HG02759 (cell line): ENCODE data around the gene HYAL4.
"Not testable (repeated sequence)": the region's sequence is repeated elsewhere in the genome, so short reads cannot be mapped to it uniquely, and the experiment has no call there.

Experiments used
- ATAC-seq: cut with Tn5 transposase; IDR thresholded peaks from one replicate; pipeline ENCODE4 v1.9.1; 2021; ENCODE audit warnings: mild to moderate bottlenecking, moderate library complexity; ENCODE audit not compliant: unreplicated experiment

Gene HYAL4

GRCh38 chr7:123844712-123845219 is at the start of gene HYAL4:
HYAL4 (plus strand) TSS chr7:123845169; CDS start chr7:123868274, 23,105 bp downstream.
- no peak for ATAC-seq

- no peak for ATAC-seq
Observed at GRCh38 chr7:123795917-123796316, 49.1 kb upstream of the HYAL4 start.

DNA sequence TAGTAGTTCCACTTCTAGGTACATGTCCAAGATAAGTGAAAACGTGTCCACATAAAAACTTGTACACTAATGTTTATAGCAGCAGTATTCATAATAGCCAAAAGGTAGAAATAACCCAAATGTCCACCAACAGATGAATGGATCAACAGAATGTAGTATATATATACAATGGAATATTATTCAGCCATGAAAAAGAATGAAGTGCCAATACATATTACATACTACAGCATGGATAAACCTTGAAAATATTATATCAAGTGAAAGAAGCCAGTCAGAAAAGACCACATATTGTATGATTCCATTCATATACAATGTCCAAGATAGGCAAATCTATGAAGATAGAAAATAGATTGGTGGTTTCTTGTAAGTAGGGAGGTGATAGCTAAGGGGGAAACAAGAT is 48.4 kb upstream of the HYAL4 start:
- no peak for ATAC-seq

DNA sequence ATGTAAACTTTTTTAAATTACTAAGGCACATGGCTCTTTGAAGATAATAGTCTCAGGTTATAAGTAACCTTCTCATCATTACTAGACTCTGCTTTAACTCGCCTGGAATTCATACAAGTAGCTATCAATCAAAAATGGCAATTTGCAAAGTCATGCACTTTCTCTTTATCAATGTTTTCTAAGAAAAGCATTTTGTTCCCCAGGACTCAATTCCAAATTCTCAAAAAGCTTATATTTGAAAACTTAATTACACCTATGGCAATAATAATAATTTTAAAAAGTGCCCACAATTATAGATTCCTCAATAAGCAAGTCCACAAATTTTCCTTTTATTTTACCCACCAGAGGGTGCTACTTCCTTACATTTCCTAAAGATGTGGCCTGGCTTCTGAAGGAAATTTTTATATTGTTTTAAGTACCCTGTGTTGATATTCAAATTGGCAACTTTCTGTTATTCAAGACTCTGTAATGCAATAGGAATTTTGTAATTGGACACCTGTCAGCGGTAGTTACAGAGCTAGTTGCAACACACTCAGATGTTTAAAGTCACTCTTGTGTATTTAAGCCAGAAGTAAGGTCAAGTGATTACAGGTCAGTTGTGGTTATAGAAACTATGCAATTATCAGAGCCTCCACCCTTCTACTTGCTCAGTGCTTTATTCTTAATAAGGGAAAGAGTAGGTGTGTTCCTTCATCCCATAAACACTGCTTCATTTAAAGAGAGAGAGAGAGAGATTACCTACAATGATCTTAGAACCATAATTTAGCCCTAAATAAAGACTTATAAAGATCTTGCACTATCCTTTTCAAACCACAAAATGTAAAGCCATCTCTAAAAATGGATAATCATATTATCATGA is 47.1 kb upstream of the HYAL4 start:
- ATAC-seq: no peak

DNA sequence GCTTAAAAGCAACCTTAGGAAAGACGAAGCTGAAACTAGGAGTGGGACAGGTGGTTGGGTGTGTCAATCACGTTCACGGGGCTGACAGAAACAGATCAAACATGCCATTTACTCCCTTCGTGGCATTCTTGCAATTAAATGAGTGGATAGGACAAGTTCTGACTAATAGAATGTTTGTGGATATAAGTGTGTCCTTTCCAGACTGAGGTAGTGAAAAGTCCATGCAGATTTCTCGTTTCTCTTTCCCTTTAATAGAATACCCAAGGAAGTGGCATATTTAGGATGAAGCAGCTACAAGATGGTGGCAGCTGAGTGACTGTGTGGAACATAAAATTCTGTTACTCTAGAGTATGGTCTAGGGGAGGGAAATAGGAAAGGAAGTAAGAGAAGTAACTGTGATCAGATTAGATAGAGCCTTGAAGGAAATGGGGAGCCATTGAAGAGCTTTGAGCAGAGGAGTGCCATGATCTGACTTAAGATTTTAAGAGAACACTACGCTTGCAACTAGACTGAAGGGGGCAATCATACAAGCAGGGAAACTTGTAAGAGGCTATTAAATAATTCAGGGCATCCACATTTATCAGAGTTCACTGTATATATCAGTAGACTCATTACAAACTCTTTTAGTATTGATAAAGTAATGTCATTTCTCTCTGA is 46.3 kb upstream of the HYAL4 start:
- no peak for ATAC-seq

- no peak for ATAC-seq
Observed at GRCh38 chr7:123802249-123802648, 42.7 kb upstream of the HYAL4 start.

GRCh38 chr7:123805287-123805686 is 39.7 kb upstream of the HYAL4 start:
- no peak for ATAC-seq

DNA sequence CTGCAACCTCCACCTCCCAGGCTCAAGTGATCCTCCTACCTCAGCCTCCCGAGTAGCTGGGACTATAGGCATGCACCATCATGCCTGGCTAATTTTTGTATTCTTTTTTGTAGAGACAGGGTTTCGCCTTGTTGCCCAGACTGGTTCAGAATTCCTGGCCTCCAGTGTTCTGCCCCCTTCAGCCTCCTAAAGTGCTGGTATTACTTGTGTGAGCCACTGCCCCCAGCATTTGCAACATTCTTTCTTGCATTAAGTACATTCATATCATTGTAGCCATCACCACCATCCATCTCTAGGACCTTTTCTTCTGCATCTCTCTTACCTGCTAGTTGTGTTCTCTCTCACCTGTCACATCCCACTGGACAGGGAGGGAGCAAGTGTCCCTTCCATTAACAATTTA is 35.5 kb upstream of the HYAL4 start:
- no peak for ATAC-seq

GRCh38 chr7:123811056-123811455 is 33.9 kb upstream of the HYAL4 start:
- no peak for ATAC-seq

DNA sequence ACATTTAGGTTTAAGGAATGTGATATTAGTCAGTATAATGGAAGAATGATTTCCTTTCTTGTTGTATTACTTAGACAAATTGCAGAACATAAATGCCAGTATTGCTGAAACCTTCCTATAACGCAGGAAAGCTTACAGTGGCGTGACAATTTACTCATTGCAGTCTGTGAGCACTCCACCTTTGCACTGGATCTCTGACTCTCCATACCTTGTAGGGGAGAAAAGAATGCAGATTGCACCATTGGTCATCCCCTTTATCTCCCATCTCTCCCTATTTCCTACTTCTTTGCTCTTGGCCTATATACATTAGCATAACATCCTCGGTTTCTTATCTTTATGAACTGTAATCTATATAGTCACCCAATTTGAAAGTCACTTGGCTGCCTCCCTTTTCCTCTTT is 28.1 kb upstream of the HYAL4 start:
- ATAC-seq: no peak

GRCh38 chr7:123819001-123819400 is 26.0 kb upstream of the HYAL4 start:
- no peak for ATAC-seq

GRCh38 chr7:123819795-123820194 is 25.2 kb upstream of the HYAL4 start:
- ATAC-seq: not testable (repeated sequence)

DNA sequence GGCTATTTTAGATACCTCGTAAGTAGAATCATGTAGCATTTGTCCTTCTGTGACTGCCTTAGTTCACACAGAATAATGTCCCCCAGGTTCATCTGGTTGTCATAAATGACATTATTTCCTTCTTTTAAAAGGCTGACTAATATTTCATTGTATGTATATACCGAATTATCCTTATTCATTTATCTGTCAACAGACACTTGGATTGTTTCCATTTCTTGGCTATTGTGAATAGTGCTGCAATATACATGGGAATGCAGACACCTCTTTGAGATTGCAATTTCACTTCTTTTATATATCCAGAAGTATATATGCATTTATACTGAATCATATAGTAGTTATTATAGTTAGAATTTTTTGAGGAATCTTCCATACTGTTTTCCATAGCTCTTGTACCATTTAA is 24.1 kb upstream of the HYAL4 start:
- no peak for ATAC-seq

- ATAC-seq: no peak
Observed at GRCh38 chr7:123821320-123821719, 23.6 kb upstream of the HYAL4 start.

DNA sequence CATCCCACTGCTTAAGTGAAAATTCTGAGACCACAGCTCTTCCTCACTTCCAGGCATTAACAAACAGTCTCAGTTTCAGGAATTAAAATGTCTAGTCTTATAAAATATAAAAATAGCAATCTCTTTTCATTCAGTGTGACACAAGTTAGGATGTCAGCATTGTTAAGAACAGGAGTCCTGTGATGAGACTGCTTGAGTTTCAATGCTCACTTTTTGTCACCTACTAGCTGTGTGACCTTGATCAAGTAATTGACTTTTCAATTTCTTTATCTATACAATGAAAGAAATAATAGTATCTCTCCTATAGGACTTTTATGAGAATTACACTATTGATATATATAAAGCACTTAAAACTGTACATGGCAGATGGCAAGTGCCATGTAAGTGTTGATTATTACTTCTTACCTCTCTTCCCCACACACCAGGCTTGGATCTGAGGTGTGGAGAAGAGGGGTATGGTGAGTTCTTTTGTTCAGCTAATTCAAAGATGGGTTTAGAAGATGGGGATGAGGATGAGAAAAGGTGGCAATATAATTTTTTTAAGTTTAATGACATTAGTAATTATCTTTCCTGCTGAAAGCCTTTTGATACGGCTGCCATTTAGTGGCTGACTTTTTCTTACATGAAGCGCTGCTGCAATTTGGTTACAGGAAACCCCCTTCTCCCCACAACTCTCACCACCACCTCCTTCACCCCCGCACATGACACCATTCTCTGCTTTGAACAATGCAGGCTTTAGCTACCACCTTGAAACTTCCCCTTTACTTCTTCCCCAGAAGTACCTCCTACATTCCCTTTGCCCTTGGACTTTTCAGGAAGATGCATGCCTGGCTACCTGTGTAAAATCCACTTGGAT is 20.8 kb upstream of the HYAL4 start:
- ATAC-seq: peak; percentile 98

DNA sequence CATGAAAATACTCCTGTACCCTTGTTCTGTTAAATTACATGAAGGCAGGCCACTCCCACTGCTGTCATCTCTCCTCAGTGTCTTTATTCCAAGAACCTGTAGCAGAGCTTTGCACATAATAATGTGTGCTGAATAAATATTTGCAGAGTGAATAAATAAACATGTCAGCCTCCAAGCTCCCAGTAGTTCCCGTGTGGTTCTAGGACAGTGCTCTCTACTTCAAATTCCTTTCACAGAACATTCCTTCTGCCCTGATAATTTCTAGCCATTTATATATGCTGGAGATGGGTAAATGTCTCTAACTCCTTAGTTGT is 20.3 kb upstream of the HYAL4 start:
- peak; percentile 47 for ATAC-seq

DNA sequence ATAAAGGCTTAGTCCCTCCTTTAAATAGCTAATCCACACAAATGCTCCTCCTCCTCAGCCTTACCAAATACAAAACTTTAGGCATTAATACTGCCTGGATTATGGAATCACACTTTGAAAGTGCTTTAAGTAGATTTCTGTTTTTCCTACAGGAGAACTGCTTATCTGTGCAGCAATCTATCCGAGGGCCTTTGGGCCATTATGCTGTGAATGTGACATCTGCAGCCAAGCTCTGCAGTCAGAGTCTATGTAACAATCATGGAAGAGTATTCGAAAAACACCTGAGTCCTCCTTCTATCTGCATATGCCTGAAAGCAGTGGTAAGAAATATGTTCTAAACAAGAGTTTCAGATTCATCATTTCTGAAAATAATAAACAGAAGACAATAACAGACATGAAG is 16.2 kb upstream of the HYAL4 start:
- ATAC-seq: no peak

- no peak for ATAC-seq
Observed at GRCh38 chr7:123836656-123837055, 8.3 kb upstream of the HYAL4 start.

GRCh38 chr7:123839106-123839505 is 5.9 kb upstream of the HYAL4 start:
- ATAC-seq: not testable (repeated sequence)

- not testable (repeated sequence) for ATAC-seq
Observed at GRCh38 chr7:123844142-123844541, 827 bp upstream of the HYAL4 start.

DNA sequence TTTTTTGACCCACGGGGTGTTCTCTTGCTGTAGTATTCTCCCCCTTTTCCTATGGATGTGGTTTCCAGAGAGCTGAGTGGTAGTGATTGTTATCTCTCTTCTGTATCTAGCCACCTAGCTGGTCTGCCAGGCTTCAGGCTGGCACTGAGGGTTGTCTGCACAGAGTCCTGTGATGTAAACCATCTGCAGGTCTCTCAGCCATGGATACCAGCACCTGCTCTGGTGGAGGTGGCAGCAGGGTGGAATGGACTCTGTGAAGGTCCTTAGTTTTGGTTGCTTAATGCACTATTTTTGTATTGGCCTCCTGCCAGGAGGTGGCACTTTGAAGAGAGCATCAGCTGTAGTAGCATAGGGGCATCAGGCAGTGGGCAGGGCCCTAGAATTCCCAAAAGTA is 851 bp downstream of the HYAL4 start:
- ATAC-seq: peak; percentile 11
